Measurements from ENCODE around the gene MAPK8.

Gene MAPK8

DNA sequence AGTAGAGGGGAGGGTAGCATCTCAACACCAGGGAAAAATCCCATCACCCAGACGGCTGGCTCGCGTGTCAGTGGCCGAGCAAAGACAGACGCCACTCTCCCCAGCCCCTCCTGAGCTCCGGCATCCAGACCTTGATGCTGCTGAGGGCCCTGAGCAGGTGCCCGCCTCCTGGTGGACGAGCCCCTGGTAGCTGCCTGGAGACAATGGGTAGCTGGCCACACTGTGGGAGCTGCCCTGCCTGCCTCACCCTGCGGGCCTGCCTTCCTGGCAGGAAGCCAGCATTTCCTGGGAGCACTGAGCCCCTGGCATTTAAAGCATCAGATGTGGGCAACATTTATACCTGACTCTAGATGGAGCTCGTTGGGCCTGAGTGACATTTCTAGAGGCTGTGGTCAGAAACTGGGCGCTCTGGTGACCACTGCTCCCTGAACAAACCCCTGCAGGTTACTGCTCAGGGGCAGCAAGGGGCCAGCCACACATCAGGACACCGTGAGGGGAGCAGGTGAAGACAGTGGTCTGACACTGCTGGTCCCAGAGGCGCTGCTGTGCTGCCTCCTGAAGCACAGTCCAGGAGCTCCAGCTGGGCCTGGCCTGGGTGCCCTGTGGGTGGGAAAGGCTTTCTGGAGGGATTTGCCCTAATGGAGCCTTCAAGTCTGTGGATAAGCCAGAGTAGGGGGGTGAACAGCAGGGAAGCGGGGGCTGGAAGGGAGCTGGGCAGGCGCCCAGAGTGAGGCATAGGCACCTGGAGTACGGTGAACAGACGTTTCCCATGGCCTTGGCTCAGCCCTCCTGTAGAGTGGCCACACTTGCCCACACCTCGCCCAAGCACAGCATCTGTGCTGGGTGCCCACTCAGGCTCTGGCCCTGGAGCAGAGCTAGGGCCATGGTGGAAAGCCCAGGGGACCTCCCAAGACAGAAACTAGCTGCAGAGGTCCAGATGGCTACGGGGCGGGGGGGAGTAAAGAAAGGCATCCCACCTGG is 138.7 kb downstream of the MAPK8 start:
- Histone ChIP-seq H3K9ac (no peak overlapping the region), H2AFZ (peak overlapping the region; percentile 39), H3K36me3 (ENCODE audit: control insufficient read depth, insufficient read depth, low read length) (no peaks in the 10 kb centered on the region), H3K27me3 (ENCODE audit: control insufficient read depth, insufficient read depth, low read length) (no peaks in the 10 kb centered on the region), H3K4me3 (ENCODE audit: low read depth, low read length) (no peak overlapping the region), H3K79me2 (peaks cover 10% of the 10 kb centered on the region), H3K4me2 (ENCODE audit: low read length) (no peak overlapping the region), H3K27ac (peak overlapping the region; percentile 11), H3K9me3 (ENCODE audit: control insufficient read depth, low read length) (no peaks in the 10 kb centered on the region), H3K4me1 (peaks cover 18% of the 10 kb centered on the region)
- TF ChIP-seq, protein P1, sequence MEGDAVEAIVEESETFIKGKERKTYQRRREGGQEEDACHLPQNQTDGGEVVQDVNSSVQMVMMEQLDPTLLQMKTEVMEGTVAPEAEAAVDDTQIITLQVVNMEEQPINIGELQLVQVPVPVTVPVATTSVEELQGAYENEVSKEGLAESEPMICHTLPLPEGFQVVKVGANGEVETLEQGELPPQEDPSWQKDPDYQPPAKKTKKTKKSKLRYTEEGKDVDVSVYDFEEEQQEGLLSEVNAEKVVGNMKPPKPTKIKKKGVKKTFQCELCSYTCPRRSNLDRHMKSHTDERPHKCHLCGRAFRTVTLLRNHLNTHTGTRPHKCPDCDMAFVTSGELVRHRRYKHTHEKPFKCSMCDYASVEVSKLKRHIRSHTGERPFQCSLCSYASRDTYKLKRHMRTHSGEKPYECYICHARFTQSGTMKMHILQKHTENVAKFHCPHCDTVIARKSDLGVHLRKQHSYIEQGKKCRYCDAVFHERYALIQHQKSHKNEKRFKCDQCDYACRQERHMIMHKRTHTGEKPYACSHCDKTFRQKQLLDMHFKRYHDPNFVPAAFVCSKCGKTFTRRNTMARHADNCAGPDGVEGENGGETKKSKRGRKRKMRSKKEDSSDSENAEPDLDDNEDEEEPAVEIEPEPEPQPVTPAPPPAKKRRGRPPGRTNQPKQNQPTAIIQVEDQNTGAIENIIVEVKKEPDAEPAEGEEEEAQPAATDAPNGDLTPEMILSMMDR (IDR thresholded peaks at IDR 0.05), result peak; percentile 65

DNA sequence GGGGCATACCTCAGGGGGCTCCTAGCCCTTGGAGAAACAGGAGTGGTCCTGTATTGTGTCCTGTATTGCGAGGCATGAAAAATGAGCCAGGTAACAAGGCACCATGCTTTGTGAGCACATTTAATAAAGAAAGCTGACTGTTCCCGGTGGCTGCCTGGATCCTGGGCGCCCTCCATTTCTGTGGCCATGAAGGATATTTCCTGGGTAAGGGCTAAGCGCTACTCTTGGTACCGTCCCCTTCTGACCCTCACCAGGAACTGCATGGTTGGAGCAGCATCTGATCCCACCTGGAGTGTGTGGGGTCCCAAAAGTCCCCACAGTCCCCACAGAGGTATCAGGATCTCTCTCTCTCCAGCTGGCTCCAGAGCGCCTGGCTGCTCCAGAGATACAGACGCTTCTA is 139.5 kb downstream of the MAPK8 start:
- Histone ChIP-seq H3K4me3 (ENCODE audit: low read depth, low read length) (no peak overlapping the region), H3K9ac (no peak overlapping the region), H3K4me1 (peaks cover 15% of the 10 kb centered on the region), H2AFZ (no peak overlapping the region), H3K27me3 (ENCODE audit: control insufficient read depth, insufficient read depth, low read length) (no peaks in the 10 kb centered on the region), H3K36me3 (ENCODE audit: control insufficient read depth, insufficient read depth, low read length) (no peaks in the 10 kb centered on the region), H3K4me2 (ENCODE audit: low read length) (no peak overlapping the region), H3K79me2 (peaks cover 10% of the 10 kb centered on the region), H3K9me3 (ENCODE audit: control insufficient read depth, low read length) (no peaks in the 10 kb centered on the region), H3K27ac (no peak overlapping the region)
- TF ChIP-seq, protein P1 (IDR thresholded peaks at IDR 0.05), result no peak

DNA sequence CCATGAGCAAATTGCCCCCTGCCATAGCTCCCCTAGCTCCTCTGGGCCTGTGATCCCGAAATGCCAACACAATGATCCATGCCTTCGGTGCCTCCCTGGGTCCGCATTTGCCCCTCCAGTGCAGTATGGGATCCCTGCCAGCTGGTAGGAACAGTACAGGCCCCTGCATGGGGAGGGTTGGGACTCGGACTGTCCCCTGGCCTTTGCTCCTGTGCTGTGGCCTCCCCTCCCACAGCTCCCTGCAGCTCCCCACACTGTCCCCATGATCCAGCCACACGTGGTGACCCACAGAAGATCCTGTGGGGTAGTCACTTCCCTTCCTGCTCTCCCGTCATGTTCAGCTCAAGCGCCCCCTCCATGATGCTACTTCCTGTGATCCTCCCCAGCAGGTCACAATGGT is 140.3 kb downstream of the MAPK8 start:
- H3K36me3 ChIP-seq (ENCODE audit: control insufficient read depth, insufficient read depth, low read length), result no peaks in the 10 kb centered on the region
- H3K27ac ChIP-seq, result no peak overlapping the region
- TF ChIP-seq, protein P1 (IDR thresholded peaks at IDR 0.05), result no peak
- no peaks in the 10 kb centered on the region for H3K27me3 ChIP-seq (ENCODE audit: control insufficient read depth, insufficient read depth, low read length)
- peaks cover 10% of the 10 kb centered on the region for H3K79me2 ChIP-seq
- H3K4me3 ChIP-seq (ENCODE audit: low read depth, low read length), result no peak overlapping the region
- peaks cover 17% of the 10 kb centered on the region for H3K4me1 ChIP-seq
- no peak overlapping the region for H2AFZ ChIP-seq
- no peak overlapping the region for H3K9ac ChIP-seq
- no peaks in the 10 kb centered on the region for H3K9me3 ChIP-seq (ENCODE audit: control insufficient read depth, low read length)
- no peak overlapping the region for H3K4me2 ChIP-seq (ENCODE audit: low read length)

DNA sequence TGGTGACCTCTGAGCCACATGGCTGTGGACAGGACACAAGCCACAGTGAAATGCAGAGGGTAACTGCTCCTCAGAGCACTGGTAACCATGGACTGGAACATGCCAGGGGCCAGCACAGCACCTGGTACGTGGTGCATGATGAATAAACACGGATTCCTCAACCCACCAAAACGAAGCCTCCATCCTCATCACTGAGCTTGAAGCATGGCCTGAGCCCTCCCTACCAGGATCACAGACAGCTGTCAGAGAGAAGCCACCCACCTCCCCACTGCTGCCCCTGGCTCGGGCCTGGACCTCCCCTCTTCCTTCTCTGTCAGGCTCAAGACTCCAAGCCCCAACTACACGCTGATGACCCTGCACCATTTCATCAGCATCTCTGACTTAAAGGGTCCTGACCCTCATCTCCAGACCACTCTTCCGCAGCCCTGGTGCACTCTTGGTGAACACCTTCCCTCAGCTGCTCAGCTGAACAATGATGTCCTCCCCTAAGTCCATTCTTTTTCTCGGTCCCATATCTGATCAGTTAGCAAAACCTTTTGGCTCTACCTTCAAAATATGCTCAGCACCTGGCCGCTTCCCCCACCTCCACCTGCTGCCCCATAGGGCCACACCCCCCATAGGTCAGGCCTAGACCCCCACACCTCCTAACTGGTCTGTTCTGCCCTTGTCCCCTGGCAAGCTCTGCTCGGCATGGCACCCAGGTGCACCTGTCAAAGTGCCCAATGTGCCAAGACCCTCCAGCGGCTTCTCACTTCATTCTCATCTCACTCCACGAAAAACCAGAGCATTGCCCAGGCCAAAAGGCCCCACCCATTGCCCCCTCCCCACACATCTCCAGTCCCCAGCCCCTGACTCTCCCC is 141.1 kb downstream of the MAPK8 start:
- H3K79me2 ChIP-seq, result peaks cover 10% of the 10 kb centered on the region
- H3K4me2 ChIP-seq (ENCODE audit: low read length), result no peak overlapping the region
- H3K9ac ChIP-seq, result no peak overlapping the region
- peaks cover 25% of the 10 kb centered on the region for H3K4me1 ChIP-seq
- H3K27me3 ChIP-seq (ENCODE audit: control insufficient read depth, insufficient read depth, low read length), result no peaks in the 10 kb centered on the region
- no peak overlapping the region for H3K4me3 ChIP-seq (ENCODE audit: low read depth, low read length)
- H2AFZ ChIP-seq, result no peak overlapping the region
- no peaks in the 10 kb centered on the region for H3K9me3 ChIP-seq (ENCODE audit: control insufficient read depth, low read length)
- no peaks in the 10 kb centered on the region for H3K36me3 ChIP-seq (ENCODE audit: control insufficient read depth, insufficient read depth, low read length)
- no peak overlapping the region for H3K27ac ChIP-seq
- TF ChIP-seq, protein P1 (IDR thresholded peaks at IDR 0.05), result no peak

Measured in parathyroid adenoma (tissue), 2 donors.